SK-N-SH treated with all-trans-retinoic acid at 6 μM for 48 hours (cell line): ENCODE measurements around the gene KLF5.

Experiments used
- ISL1 ChIP-seq: fragments of 250-450 bp; sonication (Bioruptor Pico); IDR thresholded peaks from 2 replicates; pipeline ENCODE4 v2.1.2; 2022; ENCODE audit warnings: mild to moderate bottlenecking, moderate library complexity
- RARB ChIP-seq: fragments of 250-450 bp; sonication (Bioruptor Pico); IDR thresholded peaks from 2 replicates; pipeline ENCODE4 v1.8.0; 2021; ENCODE audit warnings: mild to moderate bottlenecking, moderate library complexity
- TCF4 ChIP-seq: fragments of 250-450 bp; sonication (Bioruptor Pico); IDR thresholded peaks from 2 replicates; pipeline ENCODE4 v1.8.0; 2021; ENCODE audit warnings: mild to moderate bottlenecking, moderate library complexity, borderline replicate concordance

DNA sequence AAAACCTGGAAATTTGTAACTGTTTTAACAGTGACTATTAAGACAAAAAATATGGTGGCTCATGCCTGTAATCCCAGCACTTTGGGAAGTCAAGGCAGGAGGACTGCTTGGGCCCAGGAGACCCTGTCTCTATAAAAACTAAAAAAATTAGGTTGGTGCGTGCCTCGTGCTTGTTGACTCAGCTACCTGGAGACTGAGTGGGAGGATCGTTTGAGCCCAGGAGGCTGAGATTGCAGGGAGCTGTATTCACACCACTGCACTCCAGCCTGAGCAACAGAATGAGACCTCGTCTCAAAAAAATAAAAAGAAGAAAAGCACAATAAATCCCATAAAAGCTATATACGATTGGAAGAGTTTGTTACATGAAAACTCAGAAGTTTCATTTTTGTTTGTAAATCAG lies 23.7 kb downstream of the KLF5 start:
- TF ChIP-seq TCF4: no peak
- TF ChIP-seq RARB (CRISPR knock-in tag): no peak
- no peak for TF ChIP-seq ISL1 (CRISPR knock-in tag)
